CD4-positive, alpha-beta T cell (primary cell): Measurements from ENCODE around the gene CDCA8. TPM values are rescaled to one million over a fixed set of nuclear protein-coding genes. Genes with fewer than 3 reads are reported as not detected.
"Not testable (repeated sequence)": the region's sequence is repeated elsewhere in the genome, so short reads cannot be mapped to it uniquely, and the experiment has no call there.

Experiments
- ATAC-seq: fragments of 200-7000 bp; cut with Tn5 transposase; one replicate; pipeline ENCODE4 v1.10.0; 2022; ENCODE audit warnings: mild to moderate bottlenecking; ENCODE audit not compliant: poor library complexity
- CTCF ChIA-PET: fragments of 350-600 bp; sonication (Branson Sonifier 250); formaldehyde crosslinking; loops from one replicate; lab custom pipeline; 2021; ENCODE audit warnings: antibody characterized with exemption, inconsistent platforms; lab: Charles Lee
- POLR2A ChIA-PET: fragments of 350-600 bp; sonication (Branson Sonifier 250); formaldehyde crosslinking; loops from one replicate; lab custom pipeline; 2021; ENCODE audit warnings: antibody characterized with exemption, inconsistent platforms; lab: Charles Lee
- DNase-seq, 14 experiments: peaks; one replicate each; pipeline ENCODE4 v3.0.0-alpha.2; 2013 to 2020; ENCODE audit warnings: mixed read lengths in 2 of 14
- H3K27ac ChIP-seq, 2 donors: one replicate each; pipeline versions ENCODE4 v1.5.1 to v1.7.0; 2013; ENCODE audit warnings: low read length in 2 of 2, low read depth in 1 of 2, mild to moderate bottlenecking in 1 of 2
- H3K27me3 ChIP-seq, 2 experiments: 1 replicate in 1 of 2; 2 replicates in 1 of 2; pipeline versions ENCODE4 v1.6.1 to v1.7.0; 2013; ENCODE audit warnings: low read length in 2 of 2, control low read depth in 1 of 2, mild to moderate bottlenecking in 1 of 2, moderate library complexity in 1 of 2; ENCODE audit not compliant: insufficient read depth in 2 of 2, control insufficient read depth in 1 of 2
- H3K36me3 ChIP-seq: one replicate; pipeline ENCODE4 v1.6.1; 2013; ENCODE audit warnings: low read length, control low read depth; ENCODE audit not compliant: insufficient read depth
- H3K4me1 ChIP-seq: one replicate; pipeline ENCODE4 v1.6.1; 2013; ENCODE audit warnings: low read length, control low read depth; ENCODE audit not compliant: insufficient read depth
- H3K4me3 ChIP-seq: one replicate; pipeline ENCODE4 v1.5.1; 2013; ENCODE audit warnings: mild to moderate bottlenecking, low read length, moderate library complexity
- H3K9me3 ChIP-seq, 2 experiments: 1 replicate in 1 of 2; 2 replicates in 1 of 2; pipeline versions ENCODE4 v1.6.1 to v1.7.0; 2013; ENCODE audit warnings: low read length in 2 of 2, mild to moderate bottlenecking in 2 of 2, control low read depth in 1 of 2, moderate library complexity in 1 of 2; ENCODE audit not compliant: control insufficient read depth in 1 of 2, insufficient read depth in 1 of 2
- H3K27ac Mint-ChIP-seq: one replicate; pipeline ENCODE4 v1.8.0; 2020; ENCODE audit warnings: mixed read lengths
- H3K27me3 Mint-ChIP-seq: one replicate; pipeline ENCODE4 v1.8.0; 2021; ENCODE audit warnings: mixed read lengths
- H3K36me3 Mint-ChIP-seq: one replicate; pipeline ENCODE4 v1.8.0; 2021; ENCODE audit warnings: low read depth, mixed read lengths
- H3K4me1 Mint-ChIP-seq: one replicate; pipeline ENCODE4 v1.8.0; 2021; ENCODE audit warnings: low read depth, mixed read lengths
- H3K4me3 Mint-ChIP-seq: one replicate; pipeline ENCODE4 v1.8.0; 2020; ENCODE audit warnings: mild to moderate bottlenecking, mixed read lengths
- H3K9me3 Mint-ChIP-seq: one replicate; pipeline ENCODE4 v1.8.0; 2020; ENCODE audit warnings: mixed read lengths
- intact Hi-C, 2 experiments: fragments of 100-400 bp; cut with DNase I in 1 of 2; cut with micrococcal nuclease in 1 of 2; formaldehyde crosslinking; loops; one replicate each; pipeline versions ENCODE4 v1.15.1 to v1.9.0; 2023 to 2025; cut with DNase I, micrococcal nuclease
- total RNA-seq, 174 experiments: library from RNA in 2 of 174; stranded (reverse) in 2 of 174; gene quantifications; one replicate each; pipeline ENCODE4 v1.2.3 and lab custom pipeline; 2021 to 2026
- TF ChIP-seq, protein P1 (sequence below): fragments of 200-600 bp; IDR thresholded peaks from one replicate; pipeline ENCODE4 v1.8.0; 2022; ENCODE audit warnings: antibody characterized with exemption, mild to moderate bottlenecking

The CDCA8 gene
- total RNA-seq, 2 experiments from 2014 or later: 0.25 to 0.36 TPM

DNA sequence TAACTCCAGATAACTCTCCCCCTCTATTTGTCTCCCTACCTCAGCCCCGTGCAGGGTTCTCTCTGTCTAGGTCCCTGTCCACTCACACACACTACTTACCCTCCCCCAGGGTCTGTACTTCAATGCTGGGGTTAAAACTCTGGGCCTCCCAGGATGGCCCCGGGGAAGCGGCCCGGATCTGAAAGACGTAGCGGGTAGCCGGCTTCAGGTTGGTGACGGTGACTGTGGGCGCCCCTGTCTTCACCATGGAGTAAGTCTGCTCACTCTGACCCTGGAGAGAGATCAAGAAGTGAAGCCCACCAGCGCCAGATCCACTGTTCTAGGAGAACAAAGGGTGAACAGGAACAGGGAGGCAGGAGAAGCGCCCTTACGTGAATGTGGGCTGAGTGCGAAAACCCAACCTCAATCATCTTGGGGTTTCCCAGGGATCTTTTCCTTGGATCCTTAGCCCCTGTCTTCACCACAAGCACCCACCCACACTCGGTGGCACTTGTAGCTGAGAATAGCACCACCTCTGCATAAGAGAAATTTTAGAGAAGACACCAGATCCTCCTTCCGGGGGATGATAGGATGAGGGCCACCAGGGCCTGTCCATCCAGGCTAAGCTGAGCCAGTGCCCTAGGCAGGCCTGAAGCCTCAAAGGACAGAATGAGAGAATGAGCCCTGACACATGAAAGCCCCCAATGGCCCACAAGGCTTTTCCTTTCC lies 39.1 kb downstream of the CDCA8 start:
- Histone ChIP-seq H3K27ac (no peak overlapping the region), H3K4me1 (no peaks in the 10 kb centered on the region), H3K4me3 (no peak overlapping the region), H3K9me3 (peaks cover 0 to 7% of the 10 kb centered on the region in 2 experiments), H3K36me3 (no peaks in the 10 kb centered on the region), H3K27me3 (peaks cover 12 to 16% of the 10 kb centered on the region in 2 experiments)
- Mint-ChIP-seq H3K4me1 (no peaks in the 10 kb centered on the region), H3K4me3 (no peak overlapping the region), H3K27ac (no peak overlapping the region), H3K36me3 (no peaks in the 10 kb centered on the region), H3K9me3 (no peaks in the 10 kb centered on the region), H3K27me3 (peaks cover 53% of the 10 kb centered on the region)
- TF ChIP-seq, protein P1, sequence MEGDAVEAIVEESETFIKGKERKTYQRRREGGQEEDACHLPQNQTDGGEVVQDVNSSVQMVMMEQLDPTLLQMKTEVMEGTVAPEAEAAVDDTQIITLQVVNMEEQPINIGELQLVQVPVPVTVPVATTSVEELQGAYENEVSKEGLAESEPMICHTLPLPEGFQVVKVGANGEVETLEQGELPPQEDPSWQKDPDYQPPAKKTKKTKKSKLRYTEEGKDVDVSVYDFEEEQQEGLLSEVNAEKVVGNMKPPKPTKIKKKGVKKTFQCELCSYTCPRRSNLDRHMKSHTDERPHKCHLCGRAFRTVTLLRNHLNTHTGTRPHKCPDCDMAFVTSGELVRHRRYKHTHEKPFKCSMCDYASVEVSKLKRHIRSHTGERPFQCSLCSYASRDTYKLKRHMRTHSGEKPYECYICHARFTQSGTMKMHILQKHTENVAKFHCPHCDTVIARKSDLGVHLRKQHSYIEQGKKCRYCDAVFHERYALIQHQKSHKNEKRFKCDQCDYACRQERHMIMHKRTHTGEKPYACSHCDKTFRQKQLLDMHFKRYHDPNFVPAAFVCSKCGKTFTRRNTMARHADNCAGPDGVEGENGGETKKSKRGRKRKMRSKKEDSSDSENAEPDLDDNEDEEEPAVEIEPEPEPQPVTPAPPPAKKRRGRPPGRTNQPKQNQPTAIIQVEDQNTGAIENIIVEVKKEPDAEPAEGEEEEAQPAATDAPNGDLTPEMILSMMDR: no peak
- DNase-seq: no peak
- intact Hi-C loops: no loop called here
- POLR2A ChIA-PET: no interaction called here
- CTCF ChIA-PET: no interaction called here
- ATAC-seq: no peak

DNA sequence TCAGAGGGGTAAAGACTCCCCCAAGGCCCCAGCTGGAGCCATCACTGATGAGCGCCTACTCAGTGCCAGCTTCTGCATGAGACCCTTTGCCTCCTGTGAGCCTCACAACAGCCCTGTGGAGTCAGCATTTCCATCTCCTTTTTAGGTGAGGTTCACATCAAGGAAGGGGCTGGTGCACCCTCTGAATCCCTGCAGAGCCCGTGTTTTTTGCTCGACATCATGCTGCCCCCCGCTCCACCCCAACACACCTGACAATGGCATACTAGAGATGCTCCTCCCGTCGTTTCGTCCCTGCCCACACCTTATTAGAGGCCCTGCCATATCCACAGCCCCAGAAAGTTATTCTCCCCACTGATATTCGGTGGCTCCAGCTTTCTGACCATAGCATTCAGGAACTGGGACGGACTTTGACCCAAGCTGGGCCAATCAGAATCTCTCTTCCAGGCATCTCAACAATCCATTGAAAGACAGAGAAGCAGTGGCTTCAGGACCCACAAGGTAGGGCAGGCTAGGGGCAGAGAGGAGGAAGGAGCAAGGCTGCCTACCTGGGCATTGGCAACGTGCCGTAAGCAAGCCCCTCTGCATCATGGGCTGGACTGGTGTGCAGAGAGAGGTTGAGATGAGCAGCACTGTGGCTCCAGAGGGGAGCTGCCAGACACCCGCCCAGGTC lies 39.9 kb downstream of the CDCA8 start:
- H3K36me3 Mint-ChIP-seq: no peaks in the 10 kb centered on the region
- Histone ChIP-seq H3K4me3 (no peak overlapping the region), H3K27me3 (peaks cover 12 to 16% of the 10 kb centered on the region in 2 experiments), H3K9me3 (peaks cover 0 to 7% of the 10 kb centered on the region in 2 experiments), H3K27ac (no peak overlapping the region), H3K36me3 (no peaks in the 10 kb centered on the region), H3K4me1 (no peaks in the 10 kb centered on the region)
- H3K27me3 Mint-ChIP-seq: peaks cover 57% of the 10 kb centered on the region
- ATAC-seq (no peak), DNase-seq (no peak)
- H3K4me3 Mint-ChIP-seq: no peak overlapping the region
- ChIA-PET CTCF (no interaction called here), POLR2A (no interaction called here)
- H3K9me3 Mint-ChIP-seq: no peaks in the 10 kb centered on the region
- H3K4me1 Mint-ChIP-seq: no peaks in the 10 kb centered on the region
- TF ChIP-seq, protein P1: no peak
- intact Hi-C loops: no loop called here
- no peak overlapping the region for H3K27ac Mint-ChIP-seq

DNA sequence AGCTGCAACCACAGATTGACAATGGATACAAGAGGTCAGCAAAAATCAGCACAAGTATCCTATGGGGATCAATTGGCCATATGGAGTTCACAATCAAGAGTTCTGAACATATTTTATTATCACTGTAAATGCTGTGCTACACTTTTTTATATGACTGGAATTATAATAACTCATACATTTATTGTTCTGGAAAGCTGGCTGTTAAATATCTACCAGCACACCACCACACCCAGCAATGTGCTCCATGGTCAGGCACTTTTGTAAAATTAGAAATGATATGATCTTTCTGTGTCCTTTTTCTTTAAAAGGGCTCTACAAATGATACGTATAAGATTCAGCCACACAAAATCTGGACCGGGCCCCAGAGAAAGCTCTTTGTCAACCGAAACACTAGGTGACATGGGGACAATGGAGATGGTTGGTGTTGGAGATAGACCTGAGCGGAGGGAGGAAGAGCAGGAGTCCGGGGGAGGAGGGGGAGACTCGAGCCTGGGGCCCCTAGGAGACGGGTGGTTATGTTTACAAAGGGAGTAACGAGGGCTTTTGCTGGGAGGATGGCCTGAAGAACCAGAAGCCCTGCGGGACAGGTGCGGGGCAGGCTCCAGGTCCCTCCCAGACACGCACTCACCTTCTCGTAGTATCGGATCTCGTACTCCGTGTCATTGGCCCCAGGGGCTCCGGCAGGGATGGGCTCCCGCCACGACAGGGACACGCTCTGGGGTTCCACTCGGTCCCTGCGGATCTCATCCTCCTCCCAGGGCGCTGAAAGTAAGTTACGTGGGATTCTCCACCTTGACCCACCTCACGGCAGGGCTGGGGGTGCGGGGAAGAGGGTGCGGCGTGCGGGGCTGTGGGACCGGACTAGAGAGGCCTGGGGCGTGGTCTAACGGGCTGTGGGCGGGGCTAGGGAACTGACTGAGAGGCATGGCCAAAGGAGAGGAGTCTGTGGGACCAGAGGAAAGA lies 42.6 kb downstream of the CDCA8 start:
- H3K27me3 Mint-ChIP-seq: peaks cover 65% of the 10 kb centered on the region
- H3K4me1 Mint-ChIP-seq: no peaks in the 10 kb centered on the region
- Histone ChIP-seq H3K4me3 (no peak overlapping the region), H3K27me3 (peaks cover 12 to 21% of the 10 kb centered on the region in 2 experiments), H3K4me1 (no peaks in the 10 kb centered on the region), H3K9me3 (peaks cover 0 to 7% of the 10 kb centered on the region in 2 experiments), H3K27ac (no peak overlapping the region), H3K36me3 (no peaks in the 10 kb centered on the region)
- POLR2A ChIA-PET: no interaction called here
- DNase-seq (no peak), ATAC-seq (no peak)
- H3K36me3 Mint-ChIP-seq: no peaks in the 10 kb centered on the region
- no peak overlapping the region for H3K4me3 Mint-ChIP-seq
- H3K27ac Mint-ChIP-seq: no peak overlapping the region
- intact Hi-C loops: no loop called here
- CTCF ChIA-PET: no interaction called here
- H3K9me3 Mint-ChIP-seq: no peaks in the 10 kb centered on the region
- TF ChIP-seq, protein P1: no peak

DNA sequence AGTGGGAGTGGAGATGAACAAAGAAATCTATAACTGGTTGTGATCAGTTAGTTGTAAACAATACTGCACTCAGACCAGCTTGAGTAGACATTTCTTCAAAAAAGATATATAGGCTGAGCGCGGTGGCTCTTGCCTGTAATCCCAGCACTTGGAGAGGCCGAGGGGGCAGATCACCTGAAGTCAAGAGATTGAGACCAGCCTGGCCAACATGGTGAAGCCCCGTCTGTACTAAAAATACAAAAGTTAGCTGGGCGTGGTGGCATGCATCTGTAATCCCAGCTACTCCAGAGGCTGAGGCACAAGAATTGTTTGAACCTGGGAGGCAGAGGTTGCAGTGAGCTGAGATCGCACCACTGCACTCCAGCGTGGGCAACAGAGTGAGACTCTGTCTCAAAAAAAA lies 45.7 kb downstream of the CDCA8 start:
- H3K4me3 Mint-ChIP-seq, H3K27ac ChIP-seq, DNase-seq, intact Hi-C loops, ATAC-seq, H3K36me3 ChIP-seq, H3K4me3 ChIP-seq, H3K9me3 Mint-ChIP-seq, POLR2A ChIA-PET, H3K27ac Mint-ChIP-seq, H3K9me3 ChIP-seq, CTCF ChIA-PET, H3K4me1 Mint-ChIP-seq, H3K36me3 Mint-ChIP-seq, H3K4me1 ChIP-seq: not testable (repeated sequence)
- H3K27me3 ChIP-seq: peaks cover 22 to 32% of the 10 kb centered on the region in 2 experiments
- peaks cover 78% of the 10 kb centered on the region for H3K27me3 Mint-ChIP-seq
